T-helper 2 cell treated with Interferon-gamma antibody and Interleukin-4, amounts not matched to agents 5 μg/mL and 100 μg/mL, for 36 hours (primary cell): ENCODE measurements around the gene ADK.

ENCODE experiments used
- DNase-seq: peaks from one replicate; pipeline ENCODE4 v3.0.0; 2021; ENCODE audit warnings: low spot score
- H3K27ac Mint-ChIP-seq: one replicate; pipeline ENCODE4 v1.8.0; 2021; ENCODE audit warnings: mild to moderate bottlenecking, mixed read lengths
- H3K27me3 Mint-ChIP-seq: one replicate; pipeline ENCODE4 v1.8.0; 2021; ENCODE audit warnings: low read depth, mixed read lengths
- H3K36me3 Mint-ChIP-seq: one replicate; pipeline ENCODE4 v1.8.0; 2021; ENCODE audit warnings: low read depth, mixed read lengths
- H3K4me1 Mint-ChIP-seq: one replicate; pipeline ENCODE4 v1.8.0; 2021; ENCODE audit warnings: low read depth, mixed read lengths
- H3K4me3 Mint-ChIP-seq: one replicate; pipeline ENCODE4 v1.8.0; 2022; ENCODE audit warnings: mild to moderate bottlenecking, moderate library complexity, mixed read lengths
- H3K9me3 Mint-ChIP-seq: one replicate; pipeline ENCODE4 v1.8.0; 2021; ENCODE audit warnings: mixed read lengths

ADK gene

GRCh38 chr10:74365109-74365508 is 214.1 kb downstream of the ADK start:
- Mint-ChIP-seq H3K27me3 (no peaks in the 10 kb centered on the region), H3K4me3 (no peak overlapping the region), H3K36me3 (peaks cover 37% of the 10 kb centered on the region), H3K4me1 (peaks cover 7% of the 10 kb centered on the region), H3K27ac (no peak overlapping the region), H3K9me3 (peaks cover 22% of the 10 kb centered on the region)
- no peak for DNase-seq

DNA sequence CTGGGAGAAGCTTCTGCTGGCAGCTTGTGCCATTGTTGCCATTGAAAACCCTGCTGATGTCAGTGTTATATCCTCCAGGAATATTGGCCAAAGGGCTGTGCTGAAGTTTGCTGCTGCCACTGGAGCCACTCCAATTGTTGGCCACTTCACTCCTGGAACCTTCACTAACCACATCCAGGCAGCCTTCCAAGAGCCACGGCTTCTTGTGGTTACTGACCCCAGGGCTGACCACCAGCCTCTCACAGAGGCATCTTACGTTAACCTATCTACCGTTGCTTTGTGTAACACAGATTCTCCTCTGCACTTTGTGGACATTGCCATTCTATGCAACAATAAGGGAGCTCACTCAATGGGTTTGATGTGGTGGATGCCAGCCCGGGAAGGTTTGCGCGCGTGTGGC is 220.7 kb downstream of the ADK start:
- H3K4me3 Mint-ChIP-seq: no peak overlapping the region
- H3K4me1 Mint-ChIP-seq: no peaks in the 10 kb centered on the region
- H3K27ac Mint-ChIP-seq: no peak overlapping the region
- no peaks in the 10 kb centered on the region for H3K9me3 Mint-ChIP-seq
- H3K27me3 Mint-ChIP-seq: no peaks in the 10 kb centered on the region
- peaks cover 8% of the 10 kb centered on the region for H3K36me3 Mint-ChIP-seq
- DNase-seq: no peak

- no peaks in the 10 kb centered on the region for H3K4me1 Mint-ChIP-seq
- DNase-seq: no peak
- H3K36me3 Mint-ChIP-seq: peaks cover 8% of the 10 kb centered on the region
- H3K4me3 Mint-ChIP-seq: no peak overlapping the region
- H3K9me3 Mint-ChIP-seq: no peaks in the 10 kb centered on the region
- H3K27ac Mint-ChIP-seq: no peak overlapping the region
- H3K27me3 Mint-ChIP-seq: no peaks in the 10 kb centered on the region
Measured at GRCh38 chr10:74373059-74373458, 222.0 kb downstream of the ADK start.

- peaks cover 2% of the 10 kb centered on the region for H3K4me1 Mint-ChIP-seq
- H3K4me3 Mint-ChIP-seq: no peak overlapping the region
- no peak for DNase-seq
- no peak overlapping the region for H3K27ac Mint-ChIP-seq
- no peaks in the 10 kb centered on the region for H3K36me3 Mint-ChIP-seq
- H3K9me3 Mint-ChIP-seq: no peaks in the 10 kb centered on the region
- H3K27me3 Mint-ChIP-seq: no peaks in the 10 kb centered on the region
Measured at GRCh38 chr10:74377476-74377875, 226.5 kb downstream of the ADK start.

DNA sequence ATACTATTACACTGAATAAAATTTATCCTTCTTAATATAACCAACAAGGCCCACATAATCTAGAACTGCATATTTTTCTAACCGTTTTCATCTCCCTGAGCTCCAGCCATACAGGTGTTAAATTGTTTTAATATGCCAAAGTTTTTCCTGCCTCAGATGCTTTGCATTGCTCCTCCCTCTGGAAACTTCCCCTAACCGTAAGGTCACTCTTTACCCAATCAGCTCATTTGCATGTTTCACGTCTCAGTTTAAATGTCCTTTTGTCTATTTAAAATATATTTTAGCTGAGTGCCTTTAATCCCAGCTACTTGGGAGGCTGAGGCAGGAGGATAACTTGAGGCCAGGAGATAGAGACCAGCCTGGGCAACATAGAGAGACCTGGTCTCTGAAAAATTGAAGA is 228.5 kb downstream of the ADK start:
- peaks cover 10% of the 10 kb centered on the region for H3K4me1 Mint-ChIP-seq
- H3K9me3 Mint-ChIP-seq: no peaks in the 10 kb centered on the region
- no peak overlapping the region for H3K4me3 Mint-ChIP-seq
- no peaks in the 10 kb centered on the region for H3K27me3 Mint-ChIP-seq
- no peak for DNase-seq
- no peak overlapping the region for H3K27ac Mint-ChIP-seq
- H3K36me3 Mint-ChIP-seq: peaks cover 2% of the 10 kb centered on the region

GRCh38 chr10:74380795-74381194 is 229.8 kb downstream of the ADK start:
- DNase-seq: no peak
- Mint-ChIP-seq H3K4me1 (peaks cover 14% of the 10 kb centered on the region), H3K9me3 (no peaks in the 10 kb centered on the region), H3K27me3 (no peaks in the 10 kb centered on the region), H3K27ac (no peak overlapping the region), H3K4me3 (no peak overlapping the region), H3K36me3 (peaks cover 2% of the 10 kb centered on the region)

GRCh38 chr10:74381291-74381853 is 230.4 kb downstream of the ADK start:
- Mint-ChIP-seq H3K27me3 (no peaks in the 10 kb centered on the region), H3K4me1 (peaks cover 17% of the 10 kb centered on the region), H3K27ac (no peak overlapping the region), H3K36me3 (peaks cover 2% of the 10 kb centered on the region), H3K4me3 (no peak overlapping the region), H3K9me3 (no peaks in the 10 kb centered on the region)
- no peak for DNase-seq

DNA sequence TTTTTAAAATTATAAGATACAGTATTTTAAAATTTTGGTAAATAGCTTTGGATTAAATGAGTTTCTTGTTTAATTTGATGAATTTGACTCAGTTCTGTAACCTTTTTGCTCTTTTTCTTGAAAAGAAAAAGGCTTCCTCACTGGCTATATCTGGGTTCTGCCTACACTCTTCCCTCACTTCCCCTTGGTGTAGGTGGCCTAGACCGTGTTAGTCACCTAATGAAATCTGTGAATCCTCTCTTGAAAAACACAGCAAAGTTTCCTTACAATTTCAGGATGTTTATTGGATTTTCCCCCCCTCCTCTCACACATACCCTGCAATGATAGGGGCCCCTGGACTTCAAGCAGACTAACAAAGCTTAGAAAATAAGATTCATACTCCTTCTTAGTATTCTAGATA is 231.6 kb downstream of the ADK start:
- H3K36me3 Mint-ChIP-seq: peaks cover 2% of the 10 kb centered on the region
- H3K4me1 Mint-ChIP-seq: peaks cover 17% of the 10 kb centered on the region
- no peaks in the 10 kb centered on the region for H3K27me3 Mint-ChIP-seq
- H3K27ac Mint-ChIP-seq: no peak overlapping the region
- H3K4me3 Mint-ChIP-seq: no peak overlapping the region
- no peaks in the 10 kb centered on the region for H3K9me3 Mint-ChIP-seq
- DNase-seq: no peak

- no peak for DNase-seq
- H3K36me3 Mint-ChIP-seq: peaks cover 2% of the 10 kb centered on the region
- no peaks in the 10 kb centered on the region for H3K9me3 Mint-ChIP-seq
- H3K27me3 Mint-ChIP-seq: no peaks in the 10 kb centered on the region
- no peak overlapping the region for H3K27ac Mint-ChIP-seq
- no peak overlapping the region for H3K4me3 Mint-ChIP-seq
- H3K4me1 Mint-ChIP-seq: peaks cover 17% of the 10 kb centered on the region
Measured at GRCh38 chr10:74383642-74384041, 232.6 kb downstream of the ADK start.

GRCh38 chr10:74384615-74385183 is 233.7 kb downstream of the ADK start:
- peak overlapping the region; percentile 0 for H3K27ac Mint-ChIP-seq
- H3K27me3 Mint-ChIP-seq: no peaks in the 10 kb centered on the region
- H3K36me3 Mint-ChIP-seq: peaks cover 2% of the 10 kb centered on the region
- no peak overlapping the region for H3K4me3 Mint-ChIP-seq
- no peak for DNase-seq
- H3K4me1 Mint-ChIP-seq: peaks cover 17% of the 10 kb centered on the region
- no peaks in the 10 kb centered on the region for H3K9me3 Mint-ChIP-seq

- DNase-seq: no peak
- Mint-ChIP-seq H3K27ac (no peak overlapping the region), H3K4me3 (no peak overlapping the region), H3K9me3 (no peaks in the 10 kb centered on the region), H3K27me3 (no peaks in the 10 kb centered on the region), H3K4me1 (peaks cover 12% of the 10 kb centered on the region), H3K36me3 (no peaks in the 10 kb centered on the region)
Measured at GRCh38 chr10:74388801-74389200, 237.8 kb downstream of the ADK start.

- Mint-ChIP-seq H3K4me1 (peaks cover 4% of the 10 kb centered on the region), H3K27ac (no peak overlapping the region), H3K4me3 (no peak overlapping the region), H3K27me3 (no peaks in the 10 kb centered on the region), H3K36me3 (no peaks in the 10 kb centered on the region), H3K9me3 (no peaks in the 10 kb centered on the region)
- no peak for DNase-seq
Measured at GRCh38 chr10:74391786-74392185, 240.8 kb downstream of the ADK start.

DNA sequence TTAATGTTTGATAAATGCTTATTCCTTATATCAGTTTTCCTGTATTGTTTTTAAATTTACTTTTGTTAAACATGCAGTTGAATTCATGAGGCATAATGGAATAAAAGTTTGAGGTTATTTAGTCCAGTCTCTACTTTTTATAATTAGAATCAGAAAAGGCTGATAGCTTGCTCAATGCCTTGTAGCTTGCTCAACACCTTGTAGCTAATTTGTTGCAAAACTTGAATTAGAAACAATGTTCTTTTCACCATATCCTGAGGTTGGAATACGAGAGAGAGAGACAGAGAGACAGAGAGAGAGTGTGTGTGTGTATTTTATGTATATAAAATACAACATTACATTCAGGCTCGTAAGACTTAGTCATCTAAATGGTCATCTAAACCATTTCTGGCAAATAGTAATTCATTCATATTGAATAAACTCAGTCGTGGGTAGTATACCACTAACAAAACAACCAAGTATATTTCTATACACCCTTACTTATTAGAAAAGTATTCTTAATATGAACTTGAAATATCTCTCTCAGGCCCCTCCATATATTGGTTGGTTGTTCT is 243.5 kb downstream of the ADK start:
- Mint-ChIP-seq H3K27me3 (no peaks in the 10 kb centered on the region), H3K9me3 (no peaks in the 10 kb centered on the region), H3K27ac (no peak overlapping the region), H3K4me1 (peaks cover 4% of the 10 kb centered on the region), H3K36me3 (no peaks in the 10 kb centered on the region), H3K4me3 (no peak overlapping the region)
- no peak for DNase-seq

DNA sequence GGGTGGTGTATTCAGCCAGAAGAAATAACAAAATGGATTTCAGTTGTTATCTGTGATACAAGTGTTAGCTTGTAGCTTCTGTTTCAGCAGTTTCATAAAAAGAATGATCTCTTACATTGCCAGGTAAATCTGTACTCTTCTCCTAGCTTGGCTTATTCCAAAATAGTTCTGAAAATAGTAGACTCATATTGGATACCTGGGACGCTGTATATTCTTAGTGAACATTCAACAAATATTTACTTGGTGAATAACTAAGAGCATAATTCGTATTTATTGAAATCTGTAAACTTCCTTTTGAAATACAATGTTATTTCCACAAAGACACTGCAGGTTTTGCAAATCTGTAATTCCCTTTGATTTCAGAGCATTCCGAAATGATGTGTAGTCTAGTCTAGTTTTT is 249.2 kb downstream of the ADK start:
- Mint-ChIP-seq H3K9me3 (no peaks in the 10 kb centered on the region), H3K27me3 (no peaks in the 10 kb centered on the region), H3K36me3 (peaks cover 17% of the 10 kb centered on the region), H3K4me3 (no peak overlapping the region), H3K4me1 (no peaks in the 10 kb centered on the region), H3K27ac (no peak overlapping the region)
- DNase-seq: no peak

GRCh38 chr10:74406006-74406405 is 255.0 kb downstream of the ADK start:
- no peak for DNase-seq
- no peak overlapping the region for H3K27ac Mint-ChIP-seq
- H3K36me3 Mint-ChIP-seq: peaks cover 33% of the 10 kb centered on the region

More at GRCh38 chr10:74406006-74406405, 255.0 kb downstream of the ADK start:
- Mint-ChIP-seq H3K4me1 (no peaks in the 10 kb centered on the region), H3K27me3 (no peaks in the 10 kb centered on the region), H3K9me3 (no peaks in the 10 kb centered on the region), H3K4me3 (no peak overlapping the region)
